GM18951 (cell line): ENCODE data around the gene ZNF850.

ENCODE experiments used
- POLR2A ChIP-seq: IDR thresholded peaks from 4 replicates; pipeline ENCODE4 v1.6.1; 2011; ENCODE audit warnings: mild to moderate bottlenecking; ENCODE audit not compliant: insufficient read length, insufficient read depth; ENCODE audit errors: extremely low read depth
- in situ Hi-C: fragments of 300-500 bp; cut with MboI; formaldehyde crosslinking; loops from one replicate; pipeline ENCODE4 v1.12.0; 2022; ENCODE audit warnings: low sequenced_read_pairs, mixed read lengths, inconsistent platforms; ENCODE audit not compliant: unreplicated experiment

Gene ZNF850

DNA sequence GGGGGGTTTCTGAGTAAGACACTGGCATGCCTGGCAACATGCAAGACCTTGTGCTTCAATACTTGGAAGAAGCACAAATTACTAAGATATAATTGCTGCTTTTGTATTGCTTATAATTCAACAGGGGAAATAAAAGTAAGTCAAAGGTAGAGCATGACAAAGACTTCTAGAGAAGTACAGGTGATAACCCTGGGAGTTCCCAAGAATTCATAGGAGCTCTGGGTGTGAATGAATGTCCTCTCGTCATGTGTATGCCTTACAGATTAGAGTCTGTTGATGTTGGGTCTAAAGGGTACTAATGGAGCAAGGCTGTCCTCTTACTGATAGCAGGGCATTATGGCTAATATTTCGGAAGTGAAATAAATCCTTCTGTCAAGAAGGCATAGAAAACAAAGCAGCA is 98.4 kb downstream of the ZNF850 start:
- TF ChIP-seq POLR2A, result no peak
- in situ Hi-C loops, result no loop called here

- no peak for TF ChIP-seq POLR2A
- in situ Hi-C loops, result no loop called here
These were observed 100.2 kb downstream of the ZNF850 start for GRCh38 chr19:36672368-36672767.

DNA sequence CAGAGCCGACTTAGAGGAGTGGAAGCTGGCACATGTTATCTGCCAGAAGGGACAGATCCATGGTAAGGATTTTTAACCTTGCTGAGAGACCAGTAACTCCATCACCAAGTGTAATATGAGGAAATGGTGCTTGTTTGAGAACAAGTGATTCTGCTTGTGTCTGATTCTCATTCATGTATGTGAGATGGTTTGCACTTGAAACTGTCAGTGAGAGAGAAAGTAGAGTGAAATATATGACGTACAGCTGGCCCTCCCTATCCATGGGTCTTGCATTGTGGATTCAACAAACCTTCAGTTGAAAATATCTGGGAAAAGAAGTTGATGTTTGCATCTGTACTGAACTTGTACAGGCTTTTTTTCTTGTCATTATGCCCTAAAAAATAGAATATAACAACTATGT is 104.0 kb downstream of the ZNF850 start:
- no peak for TF ChIP-seq POLR2A
- in situ Hi-C loops, result no loop called here

- no peak for TF ChIP-seq POLR2A
These were observed 106.8 kb downstream of the ZNF850 start for GRCh38 chr19:36665832-36666231.

More at GRCh38 chr19:36665832-36666231, 106.8 kb downstream of the ZNF850 start:
- in situ Hi-C loops, result no loop called here
